SJSA1 (cell line): Measurements from ENCODE around the gene EPHA10. TPM values are rescaled to one million over a fixed set of nuclear protein-coding genes. Genes with fewer than 3 reads are reported as not detected.

ENCODE experiments used
- DNase-seq, 2 experiments: peaks; one replicate each; pipeline ENCODE4 v3.0.0-alpha.2; 2015 to 2020; ENCODE audit warnings: low spot score in 2 of 2, low read depth in 1 of 2
- H3K27ac ChIP-seq: fragments of 250-450 bp; sonication (Bioruptor Pico); 2 replicates; pipeline ENCODE4 v1.5.1; 2020; ENCODE audit warnings: mild to moderate bottlenecking, moderate library complexity
- H3K27me3 ChIP-seq: fragments of 250-450 bp; sonication (Bioruptor Pico); replicated peaks from 2 replicates; pipeline ENCODE4 v1.5.1; 2020; ENCODE audit warnings: mild to moderate bottlenecking, moderate library complexity
- H3K36me3 ChIP-seq: fragments of 250-450 bp; sonication (Bioruptor Pico); 2 replicates; pipeline ENCODE4 v1.5.1; 2020; ENCODE audit warnings: mild to moderate bottlenecking
- H3K4me1 ChIP-seq: fragments of 250-450 bp; sonication (Bioruptor Pico); replicated peaks from 2 replicates; pipeline ENCODE4 v1.6.1; 2021; ENCODE audit warnings: mild to moderate bottlenecking
- H3K4me3 ChIP-seq: fragments of 250-450 bp; sonication (Bioruptor Pico); 2 replicates; pipeline ENCODE4 v1.5.1; 2020; ENCODE audit warnings: mild to moderate bottlenecking
- H3K9me3 ChIP-seq: fragments of 250-450 bp; sonication (Bioruptor Pico); replicated peaks from 2 replicates; pipeline ENCODE4 v1.5.1; 2020; ENCODE audit warnings: mild to moderate bottlenecking
- total RNA-seq: library from RNA; depleted of rRNA; stranded (reverse); fragments of >200 nt; shearing (Covaris generic); gene quantifications from 2 replicates; pipeline ENCODE4 v1.2.3, GENCODE V29; 2014

The EPHA10 gene
- total RNA-seq, 1 experiment from 2014 or later, result not detected

DNA sequence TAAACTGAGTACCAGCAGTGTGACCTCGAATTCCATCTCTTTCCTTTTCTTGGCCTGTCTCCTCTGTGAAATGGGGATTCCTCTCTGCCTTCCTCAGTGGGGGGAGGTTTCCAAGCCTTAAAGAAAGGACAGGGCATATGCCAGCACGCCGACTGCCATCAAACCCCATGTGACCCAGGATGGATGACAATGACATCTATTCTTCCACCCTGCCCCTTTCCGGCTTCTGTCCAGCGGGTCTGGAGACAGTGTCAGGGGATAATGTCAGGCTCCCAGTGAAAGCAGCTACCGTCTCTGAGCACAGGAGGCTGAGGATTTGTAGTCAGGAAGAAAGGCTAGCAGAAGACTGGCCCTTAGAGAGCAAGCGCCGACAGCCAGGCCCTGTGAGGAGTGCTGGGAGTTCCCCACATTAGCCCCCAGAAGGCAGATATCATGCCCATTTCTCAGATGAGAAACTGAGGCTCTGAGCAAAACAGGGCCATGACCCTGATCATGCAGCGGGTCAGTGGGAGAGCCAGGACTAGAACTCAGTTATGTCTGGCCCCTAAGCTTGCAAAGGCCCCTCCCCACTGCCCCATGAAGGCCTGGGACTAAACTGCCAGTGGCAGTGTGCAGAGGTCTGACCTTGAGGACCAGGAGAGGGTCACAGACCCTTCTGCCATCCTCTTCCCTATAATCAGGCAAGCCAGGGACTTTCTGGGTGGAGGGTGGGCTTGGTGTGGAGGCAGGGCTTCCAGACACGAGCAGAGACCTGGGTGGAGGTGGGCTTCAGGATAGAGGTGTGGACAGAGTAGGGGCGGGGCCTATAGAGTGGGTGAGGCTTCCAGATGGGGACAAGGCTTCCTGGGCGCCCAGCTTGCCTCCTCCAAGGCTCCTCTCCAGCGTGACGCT lies 42.5 kb downstream of the EPHA10 start:
- no peak for DNase-seq
- H3K27ac ChIP-seq, result no peak overlapping the region
- no peaks in the 10 kb centered on the region for H3K9me3 ChIP-seq
- no peak overlapping the region for H3K4me3 ChIP-seq
- H3K4me1 ChIP-seq, result no peaks in the 10 kb centered on the region
- peaks cover 13% of the 10 kb centered on the region for H3K27me3 ChIP-seq
- H3K36me3 ChIP-seq, result no peaks in the 10 kb centered on the region

DNA sequence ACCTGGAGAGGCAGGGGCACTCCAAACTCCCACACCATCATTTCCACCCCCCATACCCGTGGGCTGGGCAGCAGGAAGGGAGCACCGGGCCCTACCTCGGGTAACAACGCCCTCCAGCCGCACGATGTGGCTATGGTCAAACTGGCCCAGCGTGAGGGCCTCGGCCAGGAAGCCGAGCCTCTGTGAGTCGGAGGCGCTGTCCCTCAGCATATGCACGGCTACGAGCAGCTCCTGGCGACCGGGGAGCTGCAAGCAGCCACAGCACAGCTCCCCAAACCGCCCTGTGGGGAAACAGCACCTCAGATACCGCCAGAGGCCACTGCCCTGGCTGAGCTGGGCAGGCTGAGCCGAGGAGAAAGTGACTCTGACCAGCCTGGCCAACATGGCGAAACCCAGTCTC lies 43.4 kb downstream of the EPHA10 start:
- Histone ChIP-seq H3K9me3 (no peaks in the 10 kb centered on the region), H3K27me3 (peaks cover 7% of the 10 kb centered on the region), H3K4me1 (no peaks in the 10 kb centered on the region), H3K27ac (no peak overlapping the region), H3K36me3 (no peaks in the 10 kb centered on the region), H3K4me3 (no peak overlapping the region)
- no peak for DNase-seq

DNA sequence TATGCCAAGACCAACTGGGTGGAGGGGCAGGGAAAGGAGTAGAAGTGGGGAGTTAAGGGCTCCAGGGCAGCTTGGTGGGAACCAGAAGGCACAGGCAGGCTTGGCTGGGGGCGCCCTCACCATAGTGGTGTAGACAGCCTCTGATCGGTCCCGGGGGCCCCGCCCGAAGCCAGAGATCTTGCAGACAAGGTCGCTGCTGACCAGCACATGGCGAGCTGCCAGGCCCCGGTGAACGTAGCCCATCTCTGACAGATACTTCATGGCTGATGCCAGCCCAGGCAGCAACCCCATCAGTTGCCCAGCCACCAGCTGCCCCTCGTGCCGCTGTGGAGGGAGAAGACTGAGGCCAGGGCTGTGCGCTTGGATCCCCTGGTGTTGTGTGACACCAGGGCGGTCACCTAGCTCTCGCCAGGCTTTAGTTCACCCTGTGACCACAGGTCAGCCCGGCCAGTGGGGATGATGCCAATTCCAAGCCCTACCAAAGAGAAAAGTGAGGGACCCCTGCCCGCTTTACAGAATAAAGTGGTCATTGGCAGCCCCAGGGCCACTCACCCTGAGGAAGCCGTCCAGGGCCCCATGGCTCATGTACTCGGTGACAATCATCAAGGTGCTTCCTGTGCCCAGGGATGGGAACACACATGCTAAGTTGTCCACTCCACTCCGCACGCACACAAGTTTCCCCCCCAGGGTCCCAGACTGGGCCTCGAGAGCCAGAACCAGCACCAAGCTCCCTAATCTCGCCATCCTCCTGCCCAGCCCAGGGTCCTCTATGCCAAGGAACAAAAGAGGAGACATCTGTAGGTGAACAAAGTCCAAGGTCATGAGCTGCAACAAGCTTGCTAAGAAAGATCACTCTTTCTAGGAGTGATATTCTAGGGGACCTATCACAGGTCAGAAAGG lies 44.4 kb downstream of the EPHA10 start:
- Histone ChIP-seq H3K4me3 (no peak overlapping the region), H3K9me3 (no peaks in the 10 kb centered on the region), H3K36me3 (no peaks in the 10 kb centered on the region), H3K4me1 (no peaks in the 10 kb centered on the region), H3K27ac (no peak overlapping the region), H3K27me3 (peaks cover 4% of the 10 kb centered on the region)
- DNase-seq, result peak in 1 of 2 experiments; percentile 48

GRCh38 chr1:37719572-37720195 lies 45.2 kb downstream of the EPHA10 start:
- H3K9me3 ChIP-seq, result no peaks in the 10 kb centered on the region
- H3K36me3 ChIP-seq, result no peaks in the 10 kb centered on the region
- H3K4me3 ChIP-seq, result no peak overlapping the region
- no peak overlapping the region for H3K27ac ChIP-seq
- H3K4me1 ChIP-seq, result no peaks in the 10 kb centered on the region
- DNase-seq, result no peak
- peaks cover 4% of the 10 kb centered on the region for H3K27me3 ChIP-seq

GRCh38 chr1:37718901-37719571 lies 45.9 kb downstream of the EPHA10 start:
- Histone ChIP-seq H3K36me3 (no peaks in the 10 kb centered on the region), H3K9me3 (no peaks in the 10 kb centered on the region), H3K27me3 (peaks cover 4% of the 10 kb centered on the region), H3K4me3 (no peak overlapping the region), H3K27ac (no peak overlapping the region), H3K4me1 (no peaks in the 10 kb centered on the region)
- DNase-seq, result peak in 1 of 2 experiments; percentile 42

GRCh38 chr1:37718181-37718900 lies 46.6 kb downstream of the EPHA10 start:
- Histone ChIP-seq H3K4me3 (no peak overlapping the region), H3K27me3 (peaks cover 4% of the 10 kb centered on the region), H3K9me3 (no peaks in the 10 kb centered on the region), H3K36me3 (no peaks in the 10 kb centered on the region), H3K4me1 (no peaks in the 10 kb centered on the region), H3K27ac (no peak overlapping the region)
- DNase-seq, result no peak

GRCh38 chr1:37717631-37718030 lies 47.3 kb downstream of the EPHA10 start:
- no peaks in the 10 kb centered on the region for H3K36me3 ChIP-seq
- H3K27me3 ChIP-seq, result peaks cover 4% of the 10 kb centered on the region
- peak in 1 of 2 experiments; percentile 42 for DNase-seq
- H3K27ac ChIP-seq, result no peak overlapping the region
- H3K9me3 ChIP-seq, result no peaks in the 10 kb centered on the region
- H3K4me1 ChIP-seq, result no peaks in the 10 kb centered on the region
- H3K4me3 ChIP-seq, result no peak overlapping the region

DNA sequence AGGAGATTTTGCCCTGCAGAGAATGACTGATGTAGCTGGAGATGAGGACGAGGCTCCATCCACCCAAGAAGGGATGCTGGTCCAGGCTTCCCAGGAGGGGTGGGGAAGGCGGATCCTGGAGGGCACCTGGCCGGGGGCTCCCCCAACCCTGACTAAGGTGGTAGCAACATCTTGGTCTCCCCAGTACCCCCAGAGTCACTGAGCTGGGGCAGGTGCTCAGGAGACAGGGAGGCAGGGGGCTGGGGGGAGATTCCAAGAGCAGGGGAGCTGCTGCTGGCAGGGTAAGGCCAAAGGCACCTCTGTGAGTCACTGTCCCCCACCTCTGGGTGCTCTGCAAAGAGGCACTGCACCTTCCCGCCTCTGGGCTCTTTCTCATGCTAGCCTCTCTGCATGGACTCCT lies 48.6 kb downstream of the EPHA10 start:
- Histone ChIP-seq H3K36me3 (peaks cover 3% of the 10 kb centered on the region), H3K4me3 (no peak overlapping the region), H3K27ac (no peak overlapping the region), H3K27me3 (peaks cover 4% of the 10 kb centered on the region), H3K4me1 (no peaks in the 10 kb centered on the region), H3K9me3 (no peaks in the 10 kb centered on the region)
- DNase-seq, result no peak

DNA sequence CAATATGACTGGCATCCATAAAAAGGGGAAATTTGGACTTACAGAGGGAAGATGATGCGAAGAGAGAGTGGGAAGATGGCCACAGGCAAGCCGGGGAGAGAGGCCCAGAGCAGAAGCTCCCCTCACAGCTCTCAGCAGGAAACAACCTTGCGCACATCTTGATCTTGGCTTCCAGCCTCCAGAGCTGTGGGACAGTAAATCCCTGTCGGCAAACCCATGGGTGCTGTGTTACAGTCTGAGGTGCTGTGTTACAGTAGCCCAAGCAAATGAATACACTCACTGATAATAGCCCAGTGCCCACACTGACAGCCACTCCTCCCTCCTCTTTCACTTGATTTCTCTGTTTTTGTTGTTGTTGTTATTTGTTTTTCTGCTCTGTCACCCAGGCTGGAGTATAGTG lies 50.2 kb downstream of the EPHA10 start:
- peaks cover 16% of the 10 kb centered on the region for H3K36me3 ChIP-seq
- no peak for DNase-seq
- no peak overlapping the region for H3K4me3 ChIP-seq
- no peak overlapping the region for H3K27ac ChIP-seq
- peaks cover 4% of the 10 kb centered on the region for H3K27me3 ChIP-seq
- H3K4me1 ChIP-seq, result no peaks in the 10 kb centered on the region
- H3K9me3 ChIP-seq, result no peaks in the 10 kb centered on the region

GRCh38 chr1:37714226-37714625 lies 50.7 kb downstream of the EPHA10 start:
- no peak for DNase-seq
- Histone ChIP-seq H3K9me3 (no peaks in the 10 kb centered on the region), H3K4me3 (no peak overlapping the region), H3K4me1 (no peaks in the 10 kb centered on the region), H3K36me3 (peaks cover 20% of the 10 kb centered on the region), H3K27ac (no peak overlapping the region), H3K27me3 (peaks cover 4% of the 10 kb centered on the region)

DNA sequence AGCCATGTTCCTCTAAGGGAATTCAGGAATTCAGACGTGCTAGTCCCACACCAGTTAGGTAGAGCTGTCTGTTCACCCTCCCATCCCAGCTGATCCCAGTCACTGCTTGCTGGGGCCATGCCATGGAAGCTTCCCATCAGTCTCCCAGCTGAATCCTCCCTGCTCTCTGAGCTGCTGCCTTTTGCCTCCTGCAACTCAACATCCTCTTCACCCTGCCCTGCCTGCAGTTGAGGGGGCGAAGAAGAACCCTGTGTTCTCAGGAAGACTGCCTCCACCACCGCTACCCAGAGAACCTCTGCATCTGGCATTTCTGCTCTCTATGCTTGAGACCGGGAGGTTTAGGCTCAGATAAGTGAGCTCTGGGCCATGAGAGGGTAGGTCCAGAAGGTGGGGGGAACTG lies 56.4 kb downstream of the EPHA10 start:
- peaks cover 75% of the 10 kb centered on the region for H3K36me3 ChIP-seq
- H3K4me3 ChIP-seq, result no peak overlapping the region
- no peak for DNase-seq
- H3K9me3 ChIP-seq, result no peaks in the 10 kb centered on the region
- no peaks in the 10 kb centered on the region for H3K27me3 ChIP-seq
- no peak overlapping the region for H3K27ac ChIP-seq
- H3K4me1 ChIP-seq, result no peaks in the 10 kb centered on the region

DNA sequence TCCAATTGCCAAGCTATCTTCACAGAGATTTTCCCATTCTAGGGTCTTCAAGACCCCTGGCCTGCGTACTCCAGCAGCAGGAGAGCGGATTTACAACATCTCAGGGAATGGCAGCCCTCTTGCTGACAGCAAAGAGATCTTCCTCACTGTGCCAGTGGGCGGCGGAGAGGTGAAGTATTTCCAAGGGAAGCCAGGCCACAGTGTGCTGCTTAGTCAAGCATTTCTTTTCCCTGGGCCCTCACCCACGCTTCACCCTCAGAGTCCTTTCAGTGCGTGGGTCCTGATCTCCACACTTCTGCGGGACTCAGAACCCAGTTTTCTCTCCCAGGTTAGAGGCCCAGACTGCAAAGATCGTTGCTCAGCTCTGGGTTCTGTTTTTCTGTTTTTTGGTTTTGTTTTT lies 59.5 kb downstream of the EPHA10 start:
- Histone ChIP-seq H3K4me1 (no peaks in the 10 kb centered on the region), H3K27me3 (no peaks in the 10 kb centered on the region), H3K4me3 (no peak overlapping the region), H3K9me3 (no peaks in the 10 kb centered on the region), H3K36me3 (peaks cover 97% of the 10 kb centered on the region), H3K27ac (no peak overlapping the region)
- no peak for DNase-seq

DNA sequence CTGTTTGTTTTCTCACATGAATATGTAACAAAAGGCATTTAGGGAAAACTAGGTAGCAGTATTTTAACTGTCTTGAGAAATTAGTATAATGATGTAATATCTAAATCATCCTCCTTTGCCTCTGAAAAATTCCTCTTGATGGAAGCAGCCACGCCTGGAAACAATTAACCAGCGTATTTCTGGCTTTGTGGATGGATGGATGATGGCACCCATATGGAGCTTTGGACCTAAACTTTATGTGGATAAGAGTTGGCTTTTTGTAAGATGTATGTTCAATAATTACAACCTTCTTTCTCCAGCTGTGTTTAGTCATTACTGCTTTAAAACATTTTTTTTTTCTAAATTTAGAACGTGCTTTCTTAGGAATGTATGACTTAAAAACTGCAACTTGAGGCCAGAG lies 60.0 kb downstream of the EPHA10 start:
- Histone ChIP-seq H3K9me3 (no peaks in the 10 kb centered on the region), H3K27ac (no peak overlapping the region), H3K27me3 (no peaks in the 10 kb centered on the region), H3K4me3 (no peak overlapping the region), H3K4me1 (no peaks in the 10 kb centered on the region), H3K36me3 (peaks cover 97% of the 10 kb centered on the region)
- no peak for DNase-seq
